NCI-H128 (cell line): ENCODE results near the gene PCSK2.

Source experiments
- DNase-seq: peaks from one replicate; lab custom pipeline; 2025; ENCODE audit not compliant: unreplicated experiment; lab: John Stamatoyannopoulos, UW

The PCSK2 gene

GRCh38 chr20:17503301-17504065 is 276.6 kb downstream of the PCSK2 start:
- DNase-seq, result no peak

DNA sequence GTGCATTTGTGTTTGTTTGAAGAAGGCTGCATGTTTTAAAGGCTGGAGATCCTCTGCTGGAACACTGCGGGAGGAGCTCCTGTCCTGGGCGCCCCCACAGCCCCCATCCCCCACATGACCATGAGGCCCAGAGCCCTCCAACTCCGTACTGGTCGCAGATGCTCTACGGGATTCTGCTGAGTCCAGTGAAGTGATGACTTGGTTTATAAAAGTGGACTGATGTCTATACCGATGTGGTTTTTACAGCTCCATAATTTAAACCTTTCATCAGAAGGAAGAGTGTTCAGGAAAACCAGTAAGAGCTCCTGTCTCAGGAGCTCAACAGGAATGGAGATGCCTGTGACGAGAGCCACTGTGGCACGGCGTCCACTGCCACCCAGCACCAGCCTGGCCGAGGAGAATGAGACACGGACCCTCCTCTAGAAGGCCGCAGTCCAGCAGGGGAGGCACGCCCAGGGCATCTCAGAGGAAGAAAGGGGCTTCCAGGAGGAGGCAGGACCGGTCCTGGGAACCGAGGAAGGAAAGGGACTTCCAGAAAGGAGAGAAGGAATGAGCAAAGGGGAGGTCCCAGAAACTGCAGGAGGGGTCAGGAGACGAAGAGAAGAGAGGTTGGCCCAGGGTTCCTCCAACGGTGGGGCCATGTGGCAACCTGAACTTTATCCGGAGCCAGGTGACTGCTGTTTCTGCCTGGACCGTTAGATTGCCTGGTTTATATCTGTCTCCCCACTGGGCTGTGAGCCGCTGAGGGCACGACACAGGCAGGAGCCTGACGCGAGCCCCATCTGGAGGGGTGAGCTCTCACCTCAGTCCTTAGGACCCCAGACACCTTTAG is 277.4 kb downstream of the PCSK2 start:
- DNase-seq, result no peak

DNA sequence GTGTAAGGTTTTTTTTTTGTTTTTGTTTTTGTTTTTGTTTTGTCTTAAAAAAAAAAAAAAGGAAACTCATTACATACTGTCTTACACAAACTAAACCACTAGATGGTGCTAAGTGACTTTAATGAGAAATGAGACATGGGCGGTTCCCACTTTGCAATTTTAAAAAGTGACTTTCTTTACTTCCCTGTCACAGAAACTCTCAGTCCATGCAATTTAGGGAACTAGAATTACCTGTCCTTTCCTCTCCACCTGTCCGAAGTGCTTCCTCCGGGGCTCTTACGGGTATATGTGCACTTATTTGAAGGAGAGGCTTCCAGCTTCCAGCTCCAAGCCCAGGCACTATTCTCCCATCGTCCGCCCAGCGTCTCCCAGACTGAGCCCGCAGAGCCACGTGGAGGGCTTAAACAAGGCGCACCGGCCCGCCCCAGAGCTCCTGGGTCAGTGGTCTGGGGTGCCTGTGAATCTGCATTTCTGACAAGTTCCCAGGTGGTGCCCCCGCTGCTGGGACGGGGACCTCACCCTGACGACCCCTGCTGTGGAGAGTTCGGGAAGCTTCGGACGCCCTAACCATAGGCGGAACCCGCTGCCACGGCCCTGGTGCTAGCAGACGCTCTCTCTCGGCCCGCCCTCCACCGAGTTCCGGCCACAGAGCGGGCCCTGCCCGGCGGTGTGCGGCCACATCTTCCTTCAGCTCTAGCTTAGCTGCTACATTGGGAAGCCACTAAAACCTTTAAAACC is 278.2 kb downstream of the PCSK2 start:
- peak; percentile 6 for DNase-seq

DNA sequence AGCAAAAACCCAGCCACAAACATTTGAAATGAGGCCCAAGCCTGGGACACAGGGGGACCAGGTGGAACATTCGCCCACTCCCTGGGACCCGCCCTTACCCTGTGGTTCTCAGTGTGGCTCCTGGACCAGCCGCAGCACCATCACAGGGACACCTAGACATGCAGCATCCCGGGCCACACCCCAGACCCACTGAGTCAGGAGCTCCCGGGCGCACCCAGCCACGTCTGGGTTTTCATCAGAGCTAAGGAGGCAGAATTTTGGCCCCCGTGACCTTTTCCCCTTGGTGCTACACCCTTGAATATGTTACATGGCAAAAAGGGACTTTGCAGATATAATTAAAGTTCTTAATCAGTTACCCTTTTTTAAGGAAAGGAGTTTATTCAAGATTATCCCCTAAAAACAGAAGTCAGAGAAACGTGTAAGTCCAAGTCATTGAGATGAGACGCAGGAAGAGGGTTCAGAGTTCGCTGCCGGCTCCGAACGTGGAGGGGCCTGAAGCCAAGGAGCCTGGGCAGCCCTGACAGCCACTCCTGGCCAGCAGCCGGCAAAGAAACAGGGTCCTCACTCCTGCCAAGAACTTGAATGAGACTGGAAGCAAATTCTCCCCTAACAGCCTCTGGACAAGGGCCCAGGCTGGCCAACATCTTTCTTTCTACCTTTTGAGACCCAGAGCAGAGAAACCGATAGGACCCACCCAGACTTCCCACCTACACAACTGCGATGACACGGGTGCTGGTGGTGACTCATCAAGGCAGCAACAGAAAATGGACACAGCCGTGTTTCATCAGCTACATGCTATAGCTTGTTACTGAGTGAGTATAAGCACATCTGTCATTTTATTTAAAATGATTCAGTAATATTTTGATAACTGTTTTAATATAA is 279.0 kb downstream of the PCSK2 start:
- DNase-seq, result no peak

GRCh38 chr20:17507032-17507431 is 280.2 kb downstream of the PCSK2 start:
- DNase-seq, result no peak

DNA sequence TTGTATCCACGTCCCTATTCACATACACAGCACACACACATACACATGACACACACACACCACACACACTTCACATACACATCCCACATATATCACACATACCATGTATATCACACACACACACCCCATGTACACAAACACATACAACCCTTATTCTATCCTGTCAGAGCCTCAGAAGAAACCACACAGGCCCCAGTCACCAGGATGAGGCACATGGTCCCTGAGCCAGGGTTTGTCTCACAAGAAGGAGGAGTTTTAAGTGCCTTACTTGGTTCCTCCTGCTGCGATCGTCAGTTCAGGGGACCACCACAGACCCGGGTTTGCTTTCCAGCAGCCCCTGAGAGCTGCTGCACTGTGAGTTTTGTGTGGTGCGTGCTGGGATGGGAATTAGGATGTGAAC is 280.7 kb downstream of the PCSK2 start:
- DNase-seq, result no peak

DNA sequence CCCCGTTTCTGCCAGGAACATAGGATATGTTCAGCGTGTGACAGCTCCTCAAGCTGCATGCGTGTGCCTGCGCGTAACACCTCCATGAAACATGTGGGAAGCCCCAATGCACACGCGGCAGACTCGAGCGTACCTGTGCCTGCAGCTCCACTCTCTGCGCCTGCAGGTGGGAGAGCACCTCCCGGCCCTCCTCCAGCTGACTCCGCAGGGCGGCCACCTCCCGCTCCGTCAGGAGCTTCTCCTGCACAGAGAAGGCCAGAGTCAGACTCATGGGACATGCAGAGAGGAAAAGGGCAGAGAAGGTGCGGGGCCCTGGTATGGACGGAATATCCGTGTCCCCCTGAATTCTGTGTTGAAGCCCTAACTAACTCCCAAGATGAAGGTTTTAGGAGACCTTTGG is 281.9 kb downstream of the PCSK2 start:
- no peak for DNase-seq

GRCh38 chr20:17510548-17510947 is 283.7 kb downstream of the PCSK2 start:
- no peak for DNase-seq

GRCh38 chr20:17511401-17511800 is 284.6 kb downstream of the PCSK2 start:
- no peak for DNase-seq

DNA sequence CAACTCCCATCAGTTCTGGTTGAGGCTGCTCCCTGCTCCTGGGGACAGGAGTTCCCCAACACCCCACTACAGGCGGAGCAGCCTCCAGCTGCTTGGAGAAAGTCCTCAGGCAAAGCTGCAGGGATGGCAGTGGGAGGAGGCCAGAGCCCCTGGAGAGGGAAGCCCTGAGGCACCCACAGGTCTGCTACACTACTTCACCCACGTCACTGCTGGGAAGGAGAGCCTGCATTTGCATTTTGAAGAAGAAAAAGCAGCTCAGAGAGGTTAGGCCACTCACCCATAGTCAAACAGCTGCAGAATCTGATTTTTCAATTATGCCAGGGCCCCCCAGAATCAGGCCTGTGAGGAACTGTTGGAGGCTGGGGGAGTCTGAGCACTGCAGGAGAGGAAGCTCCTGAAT is 287.1 kb downstream of the PCSK2 start:
- DNase-seq, result no peak

DNA sequence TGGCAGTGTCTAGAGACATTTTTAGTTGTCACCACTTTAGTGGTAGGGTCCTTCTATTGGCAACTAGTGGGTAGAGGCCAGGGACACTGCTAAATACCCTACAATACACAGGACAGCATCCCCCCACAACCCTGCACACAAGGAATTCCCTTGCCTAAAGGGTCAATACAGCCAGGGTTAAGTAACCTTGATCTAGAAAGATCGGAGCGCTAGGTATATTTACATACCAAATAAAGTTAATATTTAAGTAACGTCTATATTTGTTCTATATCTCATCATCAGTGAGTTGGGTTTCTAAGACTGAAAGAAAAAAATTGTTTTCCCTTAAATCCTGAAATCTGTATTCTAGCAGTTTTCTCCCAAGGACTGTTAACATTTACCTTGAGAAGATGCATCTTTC is 288.2 kb downstream of the PCSK2 start:
- DNase-seq, result no peak

- no peak for DNase-seq
Measured at GRCh38 chr20:17518339-17519052, 291.7 kb downstream of the PCSK2 start.

- no peak for DNase-seq
Measured at GRCh38 chr20:17519606-17520285, 292.9 kb downstream of the PCSK2 start.

DNA sequence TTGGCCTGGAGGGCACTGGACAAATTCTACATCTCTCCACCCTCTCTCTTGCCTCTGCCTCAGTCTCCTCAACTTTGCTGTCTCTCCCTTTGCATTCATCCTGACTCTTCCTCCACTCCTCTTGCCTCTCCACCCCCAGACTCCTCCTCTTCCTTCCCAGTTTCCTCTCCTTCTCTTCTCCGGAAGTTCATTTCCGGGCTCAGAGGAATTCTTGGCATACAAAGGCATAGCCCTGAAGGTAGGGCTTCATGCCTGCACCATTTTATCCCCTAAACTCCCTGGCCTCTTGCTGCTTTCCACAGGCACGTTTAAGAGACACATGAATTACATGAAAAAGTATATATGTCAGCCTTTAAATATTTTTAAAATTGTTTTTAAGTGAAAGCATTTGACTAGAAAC is 293.7 kb downstream of the PCSK2 start:
- DNase-seq, result no peak

GRCh38 chr20:17522528-17522927 is 295.7 kb downstream of the PCSK2 start:
- no peak for DNase-seq

DNA sequence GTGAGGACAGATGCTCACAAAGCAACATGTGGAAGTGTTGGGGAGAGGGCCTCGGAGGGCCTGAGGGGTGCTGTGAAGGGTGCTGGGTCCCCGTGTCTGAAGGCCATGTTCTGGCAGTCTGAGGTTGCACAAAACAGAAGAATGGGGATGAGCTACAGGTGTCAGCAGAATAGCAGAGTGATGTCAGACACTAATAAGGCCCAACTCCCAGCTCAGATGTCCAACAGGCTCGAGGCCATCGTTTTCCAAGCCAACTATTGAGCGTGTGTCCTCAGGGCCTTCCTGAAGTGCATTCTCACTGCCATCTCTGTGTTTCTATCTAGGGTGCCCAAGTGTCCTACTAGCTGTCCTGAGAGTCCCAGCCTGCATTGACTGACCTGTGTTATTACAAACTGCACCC is 296.5 kb downstream of the PCSK2 start:
- no peak for DNase-seq

DNA sequence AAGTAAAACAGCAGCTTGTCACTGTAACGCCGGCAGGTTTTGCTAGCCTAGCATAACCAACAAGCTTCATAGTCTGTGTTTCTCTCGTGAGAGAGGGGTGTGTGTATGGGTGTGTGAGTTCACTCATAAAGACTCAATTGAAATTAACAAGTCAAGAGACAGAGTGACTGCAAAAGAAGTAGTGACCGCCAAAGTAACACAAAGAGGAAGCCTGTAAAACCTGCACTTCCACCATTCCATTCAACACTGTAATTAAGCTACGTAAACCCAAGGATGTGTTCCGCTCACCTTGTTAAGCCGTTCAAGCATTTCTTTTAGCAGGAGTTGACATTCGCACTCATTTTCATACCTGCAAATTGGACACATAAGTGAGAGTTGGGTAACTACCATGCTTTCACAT is 297.7 kb downstream of the PCSK2 start:
- no peak for DNase-seq

GRCh38 chr20:17525132-17525531 is 298.3 kb downstream of the PCSK2 start:
- DNase-seq, result no peak

DNA sequence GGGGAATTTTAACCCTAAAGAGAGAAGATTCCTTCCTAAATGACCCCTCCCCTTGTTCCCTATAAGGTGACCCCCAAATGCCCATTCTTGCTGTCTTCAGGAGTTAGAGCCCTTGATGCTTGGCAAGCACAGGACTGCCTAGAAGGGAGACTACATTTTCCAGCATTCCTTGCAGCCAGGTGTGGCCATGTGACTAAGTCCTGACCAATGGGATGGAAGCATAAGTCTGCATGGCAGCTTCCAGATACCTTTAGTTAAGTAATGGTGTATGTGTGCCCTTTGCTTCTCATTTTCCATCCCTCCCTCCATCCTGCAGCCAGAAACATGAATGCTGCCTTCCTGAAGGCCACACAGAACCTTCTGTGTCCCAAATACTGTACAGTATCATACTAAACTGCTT is 298.8 kb downstream of the PCSK2 start:
- no peak for DNase-seq

DNA sequence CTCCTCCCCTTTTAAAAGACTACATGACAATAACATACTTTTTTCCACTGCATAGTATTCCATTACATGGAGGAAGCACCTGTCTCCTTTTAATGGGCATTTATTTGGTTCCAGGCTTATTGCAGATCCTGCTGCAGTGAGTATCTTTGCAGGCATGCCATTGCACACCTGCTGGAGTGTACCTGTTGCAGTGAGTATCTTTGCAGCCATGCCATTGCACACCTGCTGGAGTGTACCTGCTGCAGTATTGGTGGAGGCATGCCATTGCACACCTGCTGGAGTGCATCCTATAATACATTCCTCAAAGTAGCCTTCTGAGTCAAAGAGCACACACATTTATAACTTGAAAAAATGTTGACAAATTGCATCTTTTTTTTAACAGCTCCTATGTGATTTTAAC is 302.7 kb downstream of the PCSK2 start:
- DNase-seq, result no peak
